GM12864 (cell line): ENCODE results near the gene LRRC4B.

Experiments used
- DNase-seq: peaks from one replicate; pipeline ENCODE4 v3.0.0-alpha.2; 2011; ENCODE audit warnings: low read depth
- H3K4me3 ChIP-seq: 2 replicates; pipeline ENCODE4 v1.5.1; 2011; ENCODE audit warnings: mild to moderate bottlenecking, low read depth, low read length, control low read depth
- TF ChIP-seq, protein P1 (sequence below): IDR thresholded peaks from 2 replicates; pipeline ENCODE4 v1.5.1; 2011; ENCODE audit warnings: low read depth, mild to moderate bottlenecking, moderate library complexity, low read length, control low read depth, inconsistent platforms; ENCODE audit errors: missing control alignments

LRRC4B gene

DNA sequence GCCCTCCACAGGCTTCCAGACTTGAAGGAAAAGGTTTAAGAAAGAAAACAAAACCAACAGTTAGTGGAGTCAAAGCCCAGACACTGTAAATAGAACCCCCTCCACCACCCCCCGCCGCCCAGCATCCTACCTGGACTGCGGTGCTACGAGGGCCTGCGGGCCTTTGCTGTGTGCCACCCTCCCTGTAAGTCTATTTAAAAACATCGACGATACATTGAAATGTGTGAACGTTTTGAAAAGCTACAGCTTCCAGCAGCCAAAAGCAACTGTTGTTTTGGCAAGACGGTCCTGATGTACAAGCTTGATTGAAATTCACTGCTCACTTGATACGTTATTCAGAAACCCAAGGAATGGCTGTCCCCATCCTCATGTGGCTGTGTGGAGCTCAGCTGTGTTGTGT is 85.3 kb downstream of the LRRC4B start:
- DNase-seq, result no peak
- TF ChIP-seq, protein P1, sequence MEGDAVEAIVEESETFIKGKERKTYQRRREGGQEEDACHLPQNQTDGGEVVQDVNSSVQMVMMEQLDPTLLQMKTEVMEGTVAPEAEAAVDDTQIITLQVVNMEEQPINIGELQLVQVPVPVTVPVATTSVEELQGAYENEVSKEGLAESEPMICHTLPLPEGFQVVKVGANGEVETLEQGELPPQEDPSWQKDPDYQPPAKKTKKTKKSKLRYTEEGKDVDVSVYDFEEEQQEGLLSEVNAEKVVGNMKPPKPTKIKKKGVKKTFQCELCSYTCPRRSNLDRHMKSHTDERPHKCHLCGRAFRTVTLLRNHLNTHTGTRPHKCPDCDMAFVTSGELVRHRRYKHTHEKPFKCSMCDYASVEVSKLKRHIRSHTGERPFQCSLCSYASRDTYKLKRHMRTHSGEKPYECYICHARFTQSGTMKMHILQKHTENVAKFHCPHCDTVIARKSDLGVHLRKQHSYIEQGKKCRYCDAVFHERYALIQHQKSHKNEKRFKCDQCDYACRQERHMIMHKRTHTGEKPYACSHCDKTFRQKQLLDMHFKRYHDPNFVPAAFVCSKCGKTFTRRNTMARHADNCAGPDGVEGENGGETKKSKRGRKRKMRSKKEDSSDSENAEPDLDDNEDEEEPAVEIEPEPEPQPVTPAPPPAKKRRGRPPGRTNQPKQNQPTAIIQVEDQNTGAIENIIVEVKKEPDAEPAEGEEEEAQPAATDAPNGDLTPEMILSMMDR, result no peak
- no peak overlapping the region for H3K4me3 ChIP-seq

DNA sequence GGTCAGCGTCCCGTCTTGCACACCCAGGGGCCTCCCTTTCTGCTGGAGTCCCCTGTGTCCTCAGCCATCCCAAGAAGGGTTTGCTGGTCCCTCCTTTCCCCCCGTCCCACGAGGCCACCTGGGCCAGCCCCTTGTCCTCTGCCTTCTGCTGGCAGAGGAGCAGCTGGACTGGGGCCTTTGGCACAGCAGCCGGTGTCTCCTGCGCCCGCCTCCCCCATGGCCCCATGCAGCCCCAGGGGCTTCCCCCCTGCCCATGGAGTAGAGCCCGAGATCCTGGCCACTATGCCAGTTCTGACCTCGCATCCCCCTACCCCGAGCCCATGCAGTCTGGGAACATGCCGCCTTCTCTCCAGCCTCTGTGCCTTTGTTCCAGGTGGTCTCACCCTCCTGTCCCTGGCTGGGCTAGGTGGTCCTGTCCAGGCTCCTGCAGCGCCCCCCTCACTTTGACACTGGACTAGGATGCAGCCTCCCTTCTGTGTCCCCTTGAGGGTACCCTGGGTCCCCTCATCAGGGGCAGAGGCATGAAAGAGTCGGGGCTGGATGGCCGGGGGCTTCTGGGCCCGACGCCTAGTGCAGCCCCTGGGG is 85.9 kb downstream of the LRRC4B start:
- TF ChIP-seq, protein P1, result no peak
- no peak for DNase-seq
- H3K4me3 ChIP-seq, result no peak overlapping the region

DNA sequence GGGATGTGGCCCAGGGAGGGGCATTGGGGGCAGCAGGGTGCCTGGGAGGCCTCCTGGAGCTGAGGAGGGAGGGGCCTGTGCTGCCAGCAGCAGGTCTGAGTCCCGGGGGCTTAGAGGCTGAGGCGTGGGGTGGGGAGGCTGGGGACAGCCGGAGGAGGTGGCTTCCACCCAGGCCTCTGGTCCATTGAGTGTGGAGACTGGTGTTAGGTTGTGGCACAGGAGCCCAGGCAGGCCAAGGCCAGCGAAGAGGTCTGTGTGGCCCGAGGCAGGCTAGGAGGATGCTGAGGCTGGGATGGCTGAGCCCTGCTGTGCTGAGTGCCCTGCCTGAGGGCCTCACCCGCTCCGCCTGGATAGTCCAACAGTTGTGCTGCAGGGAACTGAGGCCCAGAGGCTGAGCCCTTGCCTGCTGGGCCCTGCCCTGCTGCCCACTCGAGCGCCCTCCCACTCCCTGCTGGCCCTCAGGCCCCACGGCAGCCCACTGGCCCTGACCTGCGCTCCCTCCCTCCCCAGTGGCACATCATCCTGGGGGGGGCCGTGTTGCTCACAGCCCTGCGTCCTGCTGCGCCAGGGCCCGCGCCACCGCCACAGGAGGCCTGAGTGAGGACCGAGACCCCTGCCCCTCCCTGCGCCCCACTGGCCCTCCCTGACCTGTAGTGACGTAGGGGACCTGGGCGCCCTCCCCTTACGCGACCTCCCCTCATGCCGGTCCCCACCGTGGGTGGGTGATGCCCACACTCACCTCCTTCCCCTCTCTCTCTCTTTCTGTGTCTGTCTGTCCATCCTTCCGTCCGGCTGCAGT is 86.7 kb downstream of the LRRC4B start:
- TF ChIP-seq, protein P1, result no peak
- DNase-seq, result no peak
- no peak overlapping the region for H3K4me3 ChIP-seq

DNA sequence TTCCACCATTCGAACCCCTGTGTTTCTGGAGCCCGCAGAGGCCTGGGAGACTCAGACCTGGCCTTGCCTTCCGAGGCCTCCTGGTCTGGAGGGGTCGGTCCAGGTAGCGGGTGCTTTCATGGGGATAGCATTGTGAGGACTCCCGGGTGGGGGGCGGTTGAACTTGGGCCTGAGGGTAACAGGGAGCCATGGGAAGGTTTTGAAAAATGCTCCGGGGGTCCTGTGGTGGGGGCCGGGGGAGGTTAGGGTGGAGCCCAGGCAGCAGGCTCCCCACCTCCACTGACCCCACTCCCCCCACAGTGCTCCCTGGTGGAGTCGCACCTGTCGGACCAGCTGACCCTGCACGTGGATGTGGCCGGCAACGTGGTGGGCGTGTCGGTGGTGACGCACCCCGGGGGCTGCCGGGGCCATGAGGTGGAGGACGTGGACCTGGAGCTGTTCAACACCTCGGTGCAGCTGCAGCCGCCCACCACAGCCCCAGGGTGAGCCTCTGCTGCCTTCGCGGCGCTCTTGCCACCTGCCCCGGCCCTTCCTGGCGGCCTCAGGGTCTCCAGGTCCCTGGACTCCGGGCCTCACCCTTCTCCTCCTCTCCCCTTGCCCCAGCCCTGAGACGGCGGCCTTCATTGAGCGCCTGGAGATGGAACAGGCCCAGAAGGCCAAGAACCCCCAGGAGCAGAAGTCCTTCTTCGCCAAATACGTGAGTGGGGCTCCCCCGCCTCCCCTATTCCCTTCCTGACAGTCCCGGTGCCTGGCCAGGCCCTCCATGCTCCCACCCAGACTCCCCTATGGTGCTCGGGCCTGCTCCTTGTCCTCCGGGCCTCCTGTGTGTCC is 87.7 kb downstream of the LRRC4B start:
- TF ChIP-seq, protein P1, result no peak
- DNase-seq, result no peak
- H3K4me3 ChIP-seq, result no peak overlapping the region

DNA sequence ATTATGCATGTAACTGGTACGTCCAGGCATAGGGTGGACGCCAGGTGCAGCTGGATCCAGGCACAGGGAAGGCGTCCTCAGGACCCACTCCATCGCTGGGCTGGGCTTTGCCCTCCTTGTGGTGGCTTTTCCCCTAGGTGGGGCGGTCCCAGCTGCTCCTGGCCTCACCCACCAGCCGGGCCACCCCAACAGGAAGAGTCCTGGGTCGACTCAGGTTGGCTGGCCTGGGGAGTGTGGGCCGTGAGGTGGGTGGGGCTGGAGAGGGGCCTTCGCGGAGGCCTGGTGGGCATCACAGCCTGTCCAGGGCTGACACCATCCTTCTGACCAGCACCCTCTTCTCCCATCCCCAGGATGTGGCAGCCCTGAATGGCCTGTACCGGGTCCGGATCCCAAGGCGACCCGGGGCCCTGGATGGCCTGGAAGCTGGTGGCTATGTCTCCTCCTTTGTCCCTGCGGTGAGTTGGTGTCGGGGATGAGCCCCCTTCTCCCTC is 88.4 kb downstream of the LRRC4B start:
- H3K4me3 ChIP-seq, result no peak overlapping the region
- DNase-seq, result no peak
- TF ChIP-seq, protein P1, result no peak

DNA sequence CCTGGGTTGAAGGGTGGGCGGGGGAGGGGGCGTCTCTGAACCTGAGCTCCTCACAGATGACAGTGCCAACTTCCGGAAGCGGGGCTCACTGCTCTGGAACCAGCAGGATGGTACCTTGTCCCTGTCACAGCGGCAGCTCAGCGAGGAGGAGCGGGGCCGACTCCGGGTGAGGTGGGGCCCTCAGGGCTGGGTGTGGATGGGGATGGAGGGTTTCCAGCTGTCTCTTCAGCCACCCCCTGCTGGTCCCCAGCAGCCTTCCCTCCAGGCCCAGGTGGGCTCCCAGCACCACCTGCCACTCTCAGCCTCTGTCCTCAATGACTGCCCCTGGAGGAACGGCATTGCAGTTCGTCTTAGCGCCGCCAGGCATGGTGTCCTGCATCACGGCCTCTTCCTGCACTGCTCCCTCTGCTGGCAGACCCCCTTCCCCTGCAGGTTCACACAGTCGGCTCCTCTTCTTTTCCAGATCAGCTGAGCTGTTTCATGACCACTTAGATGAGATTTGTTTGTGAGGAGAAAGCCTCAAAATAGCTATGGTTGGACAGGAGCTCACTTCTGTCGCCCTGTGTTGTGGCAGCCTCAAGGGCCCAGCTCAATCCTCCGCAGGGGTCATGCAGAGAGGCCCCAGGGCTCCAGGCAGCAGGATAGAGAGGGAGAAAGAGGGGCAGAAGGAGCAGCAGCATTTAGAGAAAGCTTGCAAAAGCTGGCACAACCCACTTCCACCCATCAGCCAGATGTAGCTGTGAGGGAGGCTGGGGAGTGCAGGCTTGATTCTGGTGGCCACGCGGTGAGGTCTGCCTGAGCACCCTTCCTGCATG is 89.1 kb downstream of the LRRC4B start:
- DNase-seq, result no peak
- TF ChIP-seq, protein P1, result peak; percentile 49
- no peak overlapping the region for H3K4me3 ChIP-seq
